ENCODE measurements around the gene AGFG2. TPM values are rescaled to one million over a fixed set of nuclear protein-coding genes. Genes with fewer than 3 reads are reported as not detected.
A peak's percentile ranks its signal among the peaks of the same experiment; 100 is the strongest.

Gene AGFG2
- total RNA-seq, 2 experiments from 2014 or later, result 61.4 to 82.5 TPM

DNA sequence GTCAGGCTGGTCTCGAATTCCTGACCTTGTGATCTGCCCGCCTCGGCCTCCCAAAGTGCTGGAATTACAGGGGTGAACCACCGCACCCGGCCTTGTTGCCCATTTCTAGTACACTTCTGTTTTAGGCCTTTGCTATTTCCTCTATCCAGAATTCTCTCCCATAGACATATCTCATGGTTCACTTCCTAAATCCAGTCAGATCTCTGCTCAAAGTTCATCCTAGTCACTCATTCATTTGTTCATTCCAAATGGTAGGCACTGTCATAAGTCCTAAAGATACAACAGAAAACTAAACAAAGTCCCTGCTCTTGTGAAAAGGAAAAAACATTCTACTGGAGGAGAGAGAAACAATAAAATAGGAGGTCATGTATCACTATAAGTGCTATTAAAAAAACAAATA is 71.0 kb downstream of the AGFG2 start:
- CTCF ChIA-PET, result no interaction called here

GRCh38 chr7:100611983-100612729 is 73.2 kb downstream of the AGFG2 start, which contains the start of gene MOSPD3:
TSS of gene MOSPD3 (plus strand) at chr7:100612540. CDS start at chr7:100612792, 252 bp downstream.
- no peaks in the 10 kb centered on the region for H3K27me3 Mint-ChIP-seq
- H3K9me3 Mint-ChIP-seq (ENCODE audit: low read depth), result no peaks in the 10 kb centered on the region
- H3K4me3 Mint-ChIP-seq, result peak within 1 kb of the TSS; percentile 87
- DNase-seq, result peak; percentile 99
- CTCF ChIA-PET, result interaction anchor here (0.7 to 5.3 kb wide), 22 partner anchors 9 to 204 kb away, joined by 3 to 49 read pairs (median 5); partner anchors contain the start of genes FBXO24, GIGYF1, LRCH4 and MEPCE
- peaks cover 2% of the 10 kb centered on the region for H3K36me3 Mint-ChIP-seq
- peak; percentile 95 for ATAC-seq
- peak within 1 kb of the TSS; percentile 100 for H3K27ac Mint-ChIP-seq
- peaks cover 22% of the 10 kb centered on the region for H3K4me1 Mint-ChIP-seq

More for the DNA sequence above, 71.0 kb downstream of the AGFG2 start:
- Mint-ChIP-seq H3K4me3 (no peak overlapping the region), H3K36me3 (peaks cover 2% of the 10 kb centered on the region), H3K9me3 (ENCODE audit: low read depth) (no peaks in the 10 kb centered on the region), H3K27ac (no peak overlapping the region), H3K27me3 (peaks cover 5% of the 10 kb centered on the region), H3K4me1 (peaks cover 34% of the 10 kb centered on the region)
- ATAC-seq (no peak), DNase-seq (no peak)

DNA sequence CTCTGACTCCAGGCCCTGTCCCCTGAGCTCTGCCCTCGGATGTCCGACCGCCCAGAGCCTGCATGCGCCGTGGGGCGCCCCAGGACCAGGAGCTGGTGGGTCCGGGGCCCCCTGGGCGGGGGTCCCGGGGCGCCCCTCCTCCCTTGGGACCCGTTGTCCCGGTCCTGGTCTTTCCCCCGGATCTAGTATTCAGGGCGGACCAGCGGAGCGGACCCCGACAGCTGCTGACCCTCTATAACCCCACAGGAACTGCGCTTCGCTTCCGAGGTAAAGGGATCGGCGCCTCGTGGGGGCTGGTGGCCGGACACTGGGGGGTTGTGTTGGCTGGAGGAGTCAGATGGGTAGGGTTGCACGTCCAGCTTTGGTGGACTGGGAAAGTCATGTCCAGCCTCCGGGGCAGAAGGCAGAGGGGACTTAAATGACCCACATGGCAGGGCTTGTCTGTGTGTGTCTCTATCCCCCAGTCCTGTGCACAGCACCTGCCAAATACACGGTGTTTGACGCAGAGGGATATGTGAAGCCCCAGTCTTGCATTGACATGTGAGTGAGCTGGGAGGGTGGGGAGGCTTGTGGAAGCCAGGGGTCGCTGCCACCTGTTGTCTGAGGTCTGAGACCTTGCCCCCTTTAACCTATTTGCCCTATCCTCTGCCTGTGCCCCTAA is 73.9 kb downstream of the AGFG2 start:
- ATAC-seq (peak; percentile 4), DNase-seq (peak; percentile 54)
- peak overlapping the region; percentile 87 for H3K4me3 Mint-ChIP-seq
- CTCF ChIA-PET, result interaction anchor here (0.6 to 5.3 kb wide), 24 partner anchors 8 to 204 kb away, joined by 3 to 49 read pairs (median 4); partner anchors contain the start of genes FBXO24, GIGYF1, LRCH4 and MEPCE
- H3K4me1 Mint-ChIP-seq, result peaks cover 22% of the 10 kb centered on the region
- H3K9me3 Mint-ChIP-seq (ENCODE audit: low read depth), result no peaks in the 10 kb centered on the region
- peaks cover 2% of the 10 kb centered on the region for H3K36me3 Mint-ChIP-seq
- no peaks in the 10 kb centered on the region for H3K27me3 Mint-ChIP-seq
- H3K27ac Mint-ChIP-seq, result peak overlapping the region; percentile 57

DNA sequence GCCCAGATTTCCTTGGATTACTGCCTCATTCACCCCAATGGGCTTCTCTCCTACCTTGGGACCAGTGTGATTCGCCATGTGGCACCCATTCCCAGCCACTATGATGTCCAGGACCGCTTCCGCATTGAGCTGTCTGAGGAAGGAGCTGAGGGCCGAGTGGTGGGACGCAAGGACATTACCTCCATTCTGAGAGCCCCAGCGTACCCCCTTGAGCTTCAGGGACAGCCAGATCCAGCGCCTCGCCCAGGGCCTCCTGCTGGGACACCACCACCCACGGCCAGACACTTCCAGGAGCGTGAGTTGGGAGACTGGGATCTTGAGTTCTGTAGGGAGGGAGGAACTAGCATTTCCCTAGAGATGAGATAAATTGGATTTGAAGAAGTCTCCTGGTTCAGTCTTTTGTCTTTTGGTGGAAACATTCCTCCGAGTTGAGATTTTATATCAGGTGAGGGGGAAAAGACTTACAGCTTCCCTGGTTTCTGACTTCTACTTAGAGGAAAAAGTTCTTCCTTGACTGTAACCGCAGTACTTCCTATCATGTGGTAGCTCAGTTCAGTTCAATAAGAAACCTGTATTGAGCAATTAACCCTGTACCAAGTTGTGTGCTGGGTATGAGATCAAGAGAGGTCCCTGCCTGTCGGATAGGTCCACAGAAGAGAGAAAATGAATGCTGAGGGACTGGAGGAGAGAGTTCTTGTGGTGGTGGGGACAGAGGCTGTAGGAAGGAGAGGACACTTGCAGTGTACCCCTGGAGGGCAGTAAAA is 74.6 kb downstream of the AGFG2 start:
- Mint-ChIP-seq H3K9me3 (ENCODE audit: low read depth) (no peaks in the 10 kb centered on the region), H3K27me3 (no peaks in the 10 kb centered on the region), H3K36me3 (peaks cover 2% of the 10 kb centered on the region), H3K4me1 (peaks cover 22% of the 10 kb centered on the region), H3K4me3 (peak overlapping the region; percentile 80), H3K27ac (no peak overlapping the region)
- CTCF ChIA-PET, result interaction anchor here (0.6 to 5.3 kb wide), 14 partner anchors 8 to 186 kb away, joined by 3 to 49 read pairs (median 8); partner anchors contain the start of genes GIGYF1, MEPCE and POP7
- no peak for ATAC-seq
- DNase-seq, result no peak

DNA sequence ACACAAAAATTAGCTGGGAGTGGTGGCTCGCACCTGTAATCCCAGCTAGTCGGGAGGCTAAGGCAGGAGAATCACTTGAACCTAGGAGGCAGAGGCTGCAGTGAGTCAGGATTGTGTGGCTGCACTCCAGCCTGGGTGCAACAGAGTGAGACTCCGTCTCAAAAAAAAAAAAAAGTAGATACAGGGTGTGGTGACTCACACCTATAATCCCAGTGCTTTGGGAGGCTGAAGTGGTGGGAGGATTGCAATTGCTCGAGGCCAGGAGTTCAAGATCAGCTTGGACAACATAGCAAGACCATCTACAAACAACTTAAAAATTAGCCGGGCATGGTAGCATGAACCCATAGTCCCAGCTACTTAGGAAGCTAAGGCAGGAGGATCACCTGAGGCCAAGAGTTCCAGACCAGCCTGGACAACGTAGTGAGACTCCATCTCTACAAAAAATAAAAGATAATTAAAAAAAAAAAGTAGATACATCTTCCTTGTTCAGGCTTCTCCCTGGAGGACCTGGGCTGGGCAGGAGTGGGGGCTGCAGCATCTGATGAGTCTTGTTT is 75.4 kb downstream of the AGFG2 start:
- ATAC-seq (no peak), DNase-seq (no peak)
- no peak overlapping the region for H3K27ac Mint-ChIP-seq
- H3K9me3 Mint-ChIP-seq (ENCODE audit: low read depth), result no peaks in the 10 kb centered on the region
- no peaks in the 10 kb centered on the region for H3K27me3 Mint-ChIP-seq
- peaks cover 2% of the 10 kb centered on the region for H3K36me3 Mint-ChIP-seq
- H3K4me3 Mint-ChIP-seq, result no peak overlapping the region
- H3K4me1 Mint-ChIP-seq, result peaks cover 22% of the 10 kb centered on the region
- CTCF ChIA-PET, result interaction anchor here (0.9 to 5.3 kb wide), 6 partner anchors 10 to 111 kb away, joined by 3 to 49 read pairs (median 9); partner anchors contain the start of gene GIGYF1

Other genes with a start within 250 kb of the AGFG2 start
- not detected for gene SPDYE3, start 231.5 kb upstream of the AGFG2 start, total RNA-seq
- gene PILRB, start 181.1 kb upstream of the AGFG2 start, total RNA-seq, result 10 to 100 TPM; 46.0 to 67.8 TPM
- gene PILRA, start 165.7 kb upstream of the AGFG2 start, total RNA-seq, result 1 to 10 TPM; 1.3 to 3.4 TPM
- gene ZCWPW1, start 110.5 kb upstream of the AGFG2 start, total RNA-seq, result 1 to 10 TPM; 2.6 to 3.3 TPM
- 10 to 100 TPM; 42.4 to 50.2 TPM for gene MEPCE, start 109.4 kb upstream of the AGFG2 start, total RNA-seq
- 100 to 1,000 TPM in 1 of 2 experiments, 10 to 100 TPM in 1; 77.6 to 101 TPM for gene PPP1R35, start 102.7 kb upstream of the AGFG2 start, total RNA-seq
- 1 to 10 TPM; 3.8 to 5.0 TPM for gene SPACDR, start 74.9 kb upstream of the AGFG2 start, total RNA-seq
- gene TSC22D4, start 60.0 kb upstream of the AGFG2 start, total RNA-seq, result 100 to 1,000 TPM; 128 to 144 TPM
- gene NYAP1, start 55.3 kb upstream of the AGFG2 start, total RNA-seq, result under 1 TPM; 0.07 to 0.12 TPM
- gene SAP25, start 34.7 kb downstream of the AGFG2 start, total RNA-seq, result 10 to 100 TPM; 18.2 to 26.3 TPM
- 100 to 1,000 TPM; 155 to 178 TPM for gene LRCH4, start 46.9 kb downstream of the AGFG2 start, total RNA-seq
- 1 to 10 TPM in 1 of 2 experiments, under 1 TPM in 1; 0.80 to 1.3 TPM for gene FBXO24, start 47.1 kb downstream of the AGFG2 start, total RNA-seq
- gene PCOLCE, start 63.2 kb downstream of the AGFG2 start, total RNA-seq, result 10 to 100 TPM in 1 of 2 experiments, 1 to 10 TPM in 1; 9.2 to 11.6 TPM
- gene MOSPD3, start 73.3 kb downstream of the AGFG2 start, total RNA-seq, result 10 to 100 TPM; 22.2 to 28.8 TPM
- 10 to 100 TPM; 11.1 to 18.6 TPM for gene TFR2, start 102.3 kb downstream of the AGFG2 start, total RNA-seq
- not detected for gene ACTL6B, start 117.2 kb downstream of the AGFG2 start, total RNA-seq
- gene GNB2, start 134.5 kb downstream of the AGFG2 start, total RNA-seq, result 100 to 1,000 TPM; 243 to 271 TPM
- 10 to 100 TPM; 47.1 to 53.4 TPM for gene GIGYF1, start 155.0 kb downstream of the AGFG2 start, total RNA-seq
- 10 to 100 TPM; 43.6 to 53.4 TPM for gene POP7, start 166.9 kb downstream of the AGFG2 start, total RNA-seq
- not detected for gene EPO, start 181.3 kb downstream of the AGFG2 start, total RNA-seq
- gene ZAN, start 194.4 kb downstream of the AGFG2 start, total RNA-seq, result not detected